GM21447 (cell line): Measurements from ENCODE around the gene EXOC2.
"Not testable (repeated sequence)": the region's sequence is repeated elsewhere in the genome, so short reads cannot be mapped to it uniquely, and the experiment has no call there.

Source experiments
- ATAC-seq: cut with Tn5 transposase; IDR thresholded peaks from one replicate; pipeline ENCODE4 v1.9.1; 2021; ENCODE audit not compliant: unreplicated experiment

Gene EXOC2

GRCh38 chr6:683742-684440, 9.0 kb downstream of the EXOC2 start:
- no peak for ATAC-seq

DNA sequence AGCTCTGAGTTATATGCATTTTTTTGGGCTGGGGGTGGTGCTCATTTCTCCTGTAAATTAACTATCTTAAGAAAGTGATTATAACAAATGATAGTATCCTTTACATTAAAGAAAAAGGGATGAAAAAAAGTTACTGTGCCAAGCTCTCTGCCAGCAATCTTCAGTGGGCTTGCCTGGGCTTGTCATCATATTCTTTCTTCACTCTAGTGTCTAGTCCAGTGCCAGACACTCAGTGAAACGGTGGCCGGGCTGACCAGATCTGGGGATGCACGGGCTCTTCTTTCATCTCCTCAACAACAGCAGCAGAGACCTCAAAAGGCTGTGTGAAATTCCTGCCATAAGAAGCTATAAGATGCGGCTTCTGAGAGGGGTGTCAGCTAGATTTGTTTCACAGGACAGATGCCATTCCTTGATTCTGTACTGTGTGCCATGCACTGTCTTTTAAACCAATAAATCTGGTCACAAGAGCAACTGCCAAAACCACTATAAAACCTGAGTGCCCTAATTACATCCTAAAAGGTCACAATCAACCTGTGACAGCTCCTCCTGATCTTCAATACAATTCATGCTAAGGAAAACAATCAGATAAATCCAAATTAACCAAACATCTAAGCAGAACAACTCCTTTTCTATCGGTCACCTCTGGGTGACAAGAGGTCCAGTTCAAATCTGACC, 12.1 kb downstream of the EXOC2 start:
- no peak for ATAC-seq

DNA sequence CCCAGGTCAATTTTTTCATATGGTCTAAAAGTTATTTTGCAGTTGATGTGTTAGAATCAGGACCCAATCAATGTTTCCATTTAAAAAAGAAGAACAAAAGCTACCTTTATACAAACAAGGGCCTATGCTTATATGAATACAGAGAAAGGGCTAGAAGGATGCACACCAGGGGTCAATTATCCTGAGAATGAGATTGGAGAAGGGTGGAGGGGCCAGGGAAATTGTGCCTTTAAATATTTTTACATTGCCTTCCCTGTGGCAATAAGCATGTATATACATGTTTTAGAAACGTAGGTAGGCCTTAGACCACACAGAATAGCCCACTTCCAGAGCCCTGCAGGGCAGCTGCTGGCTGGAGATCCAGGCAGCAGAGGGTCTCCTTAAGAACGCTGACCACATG, 12.7 kb downstream of the EXOC2 start:
- no peak for ATAC-seq

DNA sequence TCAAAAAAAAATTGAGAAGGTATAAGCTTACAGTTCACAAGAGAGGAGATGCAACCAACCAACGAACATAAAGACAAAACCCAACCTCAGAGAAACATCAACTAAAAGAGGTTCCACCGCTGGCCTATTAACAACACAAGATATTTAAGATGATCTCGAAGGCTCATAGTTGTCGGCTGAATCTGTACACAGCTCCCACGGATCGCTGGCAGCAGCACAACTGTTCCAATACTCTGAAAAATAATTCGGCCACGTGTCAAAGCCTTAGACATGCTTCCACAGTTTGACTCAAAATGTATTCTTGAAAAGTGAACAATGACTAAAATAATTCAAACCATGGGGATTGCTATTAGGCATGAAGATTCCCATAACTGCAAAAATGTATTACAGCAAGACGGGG, 13.7 kb downstream of the EXOC2 start:
- ATAC-seq = no peak

- no peak for ATAC-seq
These were observed 14.4 kb downstream of the EXOC2 start for GRCh38 chr6:678520-678919.

DNA sequence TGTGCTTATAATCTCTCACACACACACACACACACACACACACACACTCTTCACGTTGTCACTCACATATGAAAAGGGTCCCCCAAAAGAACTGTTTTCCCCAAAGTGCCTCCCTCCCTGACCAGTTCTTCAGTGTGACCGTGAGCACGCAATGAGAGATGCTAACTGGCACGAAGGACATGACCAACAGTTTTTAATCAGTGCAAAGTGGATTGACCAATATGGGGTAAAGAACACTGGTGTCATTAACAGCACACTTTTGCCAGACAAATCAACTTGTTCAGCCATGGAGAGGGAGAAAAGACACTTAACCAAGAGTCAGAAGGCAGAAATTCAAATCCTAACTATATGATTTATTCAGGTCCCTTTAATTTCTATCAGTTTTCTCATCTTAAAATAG, 15.0 kb downstream of the EXOC2 start:
- ATAC-seq = no peak

DNA sequence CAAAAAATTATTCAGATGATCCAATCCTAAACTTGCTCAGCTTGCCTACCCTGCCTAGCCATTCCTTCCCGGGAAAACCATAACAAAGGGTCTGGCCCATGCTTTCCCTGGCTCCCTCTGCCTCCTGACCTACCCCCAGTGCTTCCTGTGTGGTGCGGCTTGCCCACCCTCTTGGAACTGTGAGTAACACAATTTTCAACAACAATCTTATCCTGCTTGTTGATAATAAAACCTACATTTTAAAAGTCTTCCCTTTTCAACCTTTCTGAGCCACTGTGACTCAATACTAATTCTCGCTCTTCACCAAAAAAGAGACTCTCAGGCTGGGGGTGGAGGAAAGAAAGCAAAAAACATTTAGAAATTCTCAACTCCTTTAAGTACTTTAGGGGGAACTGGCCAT, 18.0 kb downstream of the EXOC2 start:
- no peak for ATAC-seq

DNA sequence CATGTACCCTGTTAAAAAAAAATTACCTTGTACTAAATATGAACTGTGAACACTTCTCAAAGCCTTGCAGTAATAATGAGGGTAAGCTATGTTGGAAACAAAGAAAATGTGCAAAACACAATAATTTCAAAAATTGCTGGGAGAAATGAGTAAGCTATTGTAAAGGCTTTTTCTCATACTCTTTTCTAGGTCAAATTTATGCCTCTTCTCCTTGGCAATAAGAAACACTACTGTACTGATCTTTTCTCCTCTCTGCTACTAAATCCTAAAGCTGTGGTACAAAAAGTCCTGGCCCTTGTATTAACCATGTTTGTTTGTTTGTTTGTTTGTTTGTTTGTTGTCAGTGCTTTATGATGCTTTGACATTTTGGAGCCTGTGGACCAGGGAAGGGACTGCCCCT, 18.5 kb downstream of the EXOC2 start:
- no peak for ATAC-seq

GRCh38 chr6:667253-667927, 25.5 kb downstream of the EXOC2 start:
- ATAC-seq = no peak

- ATAC-seq = no peak
These were observed 27.3 kb downstream of the EXOC2 start for GRCh38 chr6:665403-666267.

DNA sequence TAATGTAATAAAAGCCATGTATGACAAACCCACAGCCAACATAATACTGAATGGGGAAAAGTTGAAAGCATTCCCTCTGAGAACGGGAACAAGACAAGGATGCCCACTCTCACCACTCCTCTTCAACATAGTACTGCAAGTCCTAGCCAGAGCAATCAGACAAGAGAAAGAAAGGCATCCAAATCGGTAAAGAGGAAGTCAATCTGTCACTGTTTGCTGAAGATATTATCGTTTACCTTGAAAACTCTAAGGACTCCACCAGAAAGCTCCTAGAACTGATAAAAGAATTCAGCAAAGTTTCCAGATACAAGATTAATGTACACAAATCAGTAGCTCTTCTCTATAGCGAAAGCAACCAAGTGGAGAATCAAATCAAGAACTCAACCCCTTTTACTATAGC, 29.2 kb downstream of the EXOC2 start:
- not testable (repeated sequence) for ATAC-seq

DNA sequence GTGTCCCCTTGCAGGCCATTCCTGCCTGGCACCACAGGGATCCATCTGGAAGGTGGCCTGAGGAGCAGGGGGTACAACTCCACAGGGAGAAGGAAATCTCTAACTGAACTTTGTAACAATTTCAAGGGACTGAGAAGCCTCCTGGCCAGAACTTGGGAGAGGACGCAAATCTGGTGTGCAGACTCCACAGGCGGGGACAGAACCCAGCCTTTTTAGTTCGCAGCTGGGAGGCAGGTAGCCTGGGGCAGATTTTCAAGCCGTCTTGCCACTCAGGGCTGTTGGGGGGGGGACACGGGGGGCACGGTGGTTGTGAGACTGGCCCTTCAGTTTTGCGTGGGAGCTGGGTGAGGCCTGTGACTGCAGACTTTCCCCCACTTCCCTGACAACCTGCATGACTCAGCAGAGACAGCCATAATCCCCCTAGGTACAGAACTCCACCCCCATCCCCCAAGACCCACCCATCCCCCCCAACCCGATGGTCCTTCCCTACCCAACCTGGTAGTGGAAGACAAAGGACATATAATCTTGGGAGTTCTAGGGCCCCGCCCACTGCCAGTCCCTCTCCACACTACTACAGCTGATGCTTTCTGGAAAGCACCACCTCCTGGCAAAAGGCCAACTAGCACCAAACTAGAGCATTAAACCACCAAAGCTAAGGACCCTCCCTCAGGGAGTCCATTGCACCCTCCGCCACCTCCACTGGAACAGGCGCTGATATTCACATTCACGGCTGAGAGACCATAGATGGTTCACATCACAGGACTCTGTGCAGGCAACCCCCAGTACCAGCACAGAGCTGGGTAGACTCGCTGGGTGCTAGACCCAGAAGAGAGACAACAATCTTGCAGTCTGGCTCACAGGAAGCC, 33.0 kb downstream of the EXOC2 start:
- ATAC-seq = no peak

GRCh38 chr6:658244-658643, 34.7 kb downstream of the EXOC2 start:
- ATAC-seq = no peak

- ATAC-seq = no peak
These were observed 35.2 kb downstream of the EXOC2 start for GRCh38 chr6:657743-658142.

GRCh38 chr6:656460-657252, 36.3 kb downstream of the EXOC2 start, which contains the start of gene HUS1B:
Gene HUS1B, minus strand, starts transcription at chr6:657100. Its CDS starts 156 bp downstream, at chr6:656944.
- no peak for ATAC-seq

DNA sequence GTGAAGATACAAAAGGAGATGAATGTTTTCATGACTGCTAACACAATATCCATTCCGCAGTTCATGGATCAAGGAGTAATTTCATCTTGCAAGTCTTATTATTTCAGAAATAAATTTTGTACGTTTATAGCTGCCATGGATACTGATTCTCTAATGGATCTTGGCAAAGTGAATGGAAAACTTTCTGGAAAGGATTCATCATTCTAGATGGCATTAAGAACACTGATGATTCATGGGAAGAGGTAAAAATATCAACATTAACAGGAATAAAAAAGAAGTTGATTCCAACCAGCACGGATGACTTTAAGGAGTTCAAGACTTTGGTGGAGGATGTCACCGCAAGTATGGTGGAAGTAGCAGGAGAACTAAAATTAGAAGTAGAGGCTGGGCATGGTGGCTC, 38.8 kb downstream of the EXOC2 start:
- ATAC-seq = no peak

DNA sequence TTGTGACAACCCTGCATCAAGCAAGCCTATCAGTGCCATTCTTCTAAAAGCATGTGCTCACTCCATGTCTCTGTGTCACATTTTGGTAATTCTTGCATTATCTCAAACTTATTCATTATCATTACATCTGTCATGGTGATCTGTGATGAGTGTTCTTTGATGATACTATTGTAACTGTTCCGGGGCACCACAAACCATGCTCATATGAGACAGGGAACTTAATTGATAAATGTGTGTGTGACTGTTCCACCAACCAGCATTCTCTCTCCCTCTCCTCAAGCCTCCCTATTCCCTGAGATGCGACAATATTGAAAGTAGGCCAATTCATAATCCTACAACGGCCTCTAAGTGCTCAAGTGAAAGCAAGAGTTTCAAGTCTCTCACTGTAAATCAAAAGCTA, 40.1 kb downstream of the EXOC2 start:
- ATAC-seq = no peak

GRCh38 chr6:650098-650497, 42.8 kb downstream of the EXOC2 start:
- no peak for ATAC-seq

- no peak for ATAC-seq
These were observed 50.1 kb downstream of the EXOC2 start for GRCh38 chr6:642805-643204.
